ENCODE data around the gene ZFP30. TPM values are rescaled to one million over a fixed set of nuclear protein-coding genes. Genes with fewer than 3 reads are reported as not detected.

The ZFP30 gene
- total RNA-seq, 1 donor from 2014 or later: 35.4 TPM

GRCh38 chr19:37564624-37565369 is 90.5 kb downstream of the ZFP30 start:
- DNase-seq (ENCODE audit: low spot score): no peak

Other genes starting within 250 kb of the ZFP30 start
- gene ZNF569, start 188.0 kb downstream of the ZFP30 start, total RNA-seq (ENCODE audit: insufficient read depth, low replicate concordance): 27.0 TPM
- 9.6 TPM for gene ZNF570, start 186.1 kb downstream of the ZFP30 start, total RNA-seq (ENCODE audit: insufficient read depth, low replicate concordance)
- 10.4 TPM for gene ZNF793, start 148.5 kb downstream of the ZFP30 start, total RNA-seq (ENCODE audit: insufficient read depth, low replicate concordance)
- 15.6 TPM for gene ZNF571, start 60.7 kb downstream of the ZFP30 start, total RNA-seq (ENCODE audit: insufficient read depth, low replicate concordance)
- gene ZNF540, start 60.6 kb downstream of the ZFP30 start, total RNA-seq (ENCODE audit: insufficient read depth, low replicate concordance): 3.4 TPM
- 10.4 TPM for gene ZNF607, start 64.3 kb upstream of the ZFP30 start, total RNA-seq (ENCODE audit: insufficient read depth, low replicate concordance)
- 8.7 TPM for gene ZNF573, start 124.1 kb upstream of the ZFP30 start, total RNA-seq (ENCODE audit: insufficient read depth, low replicate concordance)